Activated naive CD8-positive, alpha-beta T cell treated with anti-CD3 and anti-CD28 coated beads for 36 hours (primary cell): ENCODE results near the gene TMTC1. TPM values are rescaled to one million over a fixed set of nuclear protein-coding genes. Genes with fewer than 3 reads are reported as not detected.

Experiments used
- DNase-seq: peaks from one replicate; pipeline ENCODE4 v3.0.0; 2021
- H3K27ac Mint-ChIP-seq: one replicate; pipeline ENCODE4 v1.8.0; 2022; ENCODE audit warnings: mild to moderate bottlenecking, moderate library complexity, mixed read lengths
- H3K27me3 Mint-ChIP-seq: one replicate; pipeline ENCODE4 v1.8.0; 2022; ENCODE audit warnings: mild to moderate bottlenecking, mixed read lengths
- H3K36me3 Mint-ChIP-seq: one replicate; pipeline ENCODE4 v1.8.0; 2021; ENCODE audit warnings: mild to moderate bottlenecking, mixed read lengths
- H3K4me1 Mint-ChIP-seq: one replicate; pipeline ENCODE4 v1.8.0; 2021; ENCODE audit warnings: mixed read lengths
- H3K4me3 Mint-ChIP-seq: one replicate; pipeline ENCODE4 v1.8.0; 2022; ENCODE audit warnings: mild to moderate bottlenecking, moderate library complexity, mixed read lengths
- H3K9me3 Mint-ChIP-seq: one replicate; pipeline ENCODE4 v1.8.0; 2022; ENCODE audit warnings: mixed read lengths
- total RNA-seq, 2 experiments: library from RNA; stranded (reverse); gene quantifications; one replicate each; pipeline ENCODE4 v1.2.3, GENCODE V29; 2021

Gene TMTC1
- total RNA-seq, 2 experiments from 2014 or later: not detected

DNA sequence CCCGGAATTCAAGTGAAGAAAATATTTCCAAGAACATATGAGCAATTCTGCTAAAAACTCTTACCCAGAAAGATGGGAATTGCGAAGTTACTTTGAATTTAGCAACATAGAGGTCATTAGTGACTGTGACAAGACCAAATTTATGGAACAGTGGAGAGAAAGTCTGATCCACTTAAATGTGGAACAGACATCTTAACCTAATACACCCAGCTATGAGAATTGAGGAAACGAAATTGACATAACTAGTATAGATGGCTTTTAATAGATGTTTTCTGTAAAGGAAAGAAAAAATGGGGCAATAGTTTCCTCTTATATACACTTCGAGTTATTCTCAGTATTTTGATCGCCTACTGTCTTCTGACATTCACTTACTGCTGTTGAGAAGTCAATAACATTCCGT lies 290.9 kb downstream of the TMTC1 start:
- H3K9me3 Mint-ChIP-seq: no peaks in the 10 kb centered on the region
- H3K4me1 Mint-ChIP-seq: no peaks in the 10 kb centered on the region
- no peak for DNase-seq
- no peak overlapping the region for H3K4me3 Mint-ChIP-seq
- H3K27ac Mint-ChIP-seq: no peak overlapping the region
- H3K27me3 Mint-ChIP-seq: peaks cover 28% of the 10 kb centered on the region
- H3K36me3 Mint-ChIP-seq: no peaks in the 10 kb centered on the region

DNA sequence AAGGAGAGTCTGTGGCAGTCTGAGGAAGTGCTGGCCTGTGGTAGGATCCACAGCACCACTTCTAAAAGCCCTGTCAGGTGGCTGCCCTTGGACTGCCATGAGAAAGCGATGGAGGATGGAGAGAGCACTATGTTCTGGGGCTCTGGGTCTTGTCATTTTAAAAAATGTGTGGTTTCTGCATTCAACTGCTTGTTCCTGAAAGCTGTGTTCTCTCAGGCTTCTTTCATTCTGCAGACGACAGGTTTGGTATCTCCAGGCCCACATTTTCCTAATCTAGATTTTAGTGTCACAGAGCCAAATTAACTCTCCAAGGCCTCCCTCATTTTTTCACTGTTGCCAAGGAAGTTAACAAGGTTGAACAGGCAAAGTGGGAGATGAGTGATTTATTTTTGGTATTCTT lies 296.8 kb downstream of the TMTC1 start:
- H3K4me3 Mint-ChIP-seq: no peak overlapping the region

DNA sequence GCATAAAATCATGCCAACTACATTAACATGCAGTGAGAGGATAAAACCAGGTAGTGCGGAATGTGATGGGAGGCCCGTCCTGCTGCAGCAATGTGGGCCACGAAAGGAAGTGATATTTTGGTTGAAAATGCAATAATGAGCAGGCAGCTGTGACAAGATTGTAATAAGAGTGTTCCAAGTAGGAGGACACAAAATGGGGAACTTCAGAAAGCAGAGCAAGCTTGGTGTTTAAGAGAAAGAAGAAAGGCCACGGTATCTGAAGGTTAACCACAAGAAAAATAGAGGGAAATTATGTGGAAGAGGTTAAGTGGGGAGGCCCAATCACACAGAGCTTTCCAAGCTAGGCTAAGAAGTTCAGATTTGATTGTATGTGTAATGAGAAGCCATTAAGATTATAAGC lies 320.5 kb downstream of the TMTC1 start:
- no peaks in the 10 kb centered on the region for H3K9me3 Mint-ChIP-seq

More for the DNA sequence above, 296.8 kb downstream of the TMTC1 start:
- H3K27me3 Mint-ChIP-seq: peaks cover 35% of the 10 kb centered on the region
- H3K36me3 Mint-ChIP-seq: no peaks in the 10 kb centered on the region
- no peak for DNase-seq
- H3K4me1 Mint-ChIP-seq: no peaks in the 10 kb centered on the region
- H3K27ac Mint-ChIP-seq: no peak overlapping the region
- H3K9me3 Mint-ChIP-seq: no peaks in the 10 kb centered on the region

DNA sequence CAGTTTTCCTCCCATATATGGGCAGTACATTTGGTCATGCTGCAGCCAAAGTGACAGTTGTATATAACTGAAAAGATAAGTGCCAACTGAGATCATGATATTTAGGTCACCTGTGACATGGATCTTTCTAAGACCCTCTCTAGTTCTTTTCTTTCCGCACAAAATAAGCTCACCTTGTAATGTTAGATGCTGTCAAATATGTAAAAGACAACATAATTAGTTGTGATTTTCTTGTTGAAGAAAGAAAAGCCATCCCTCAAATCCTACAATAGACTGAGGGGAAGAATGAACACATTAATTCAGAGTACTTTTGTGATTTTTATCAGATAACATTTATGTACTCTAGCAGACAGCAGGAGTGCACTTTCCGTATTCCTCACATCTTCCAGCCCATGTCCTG lies 323.7 kb downstream of the TMTC1 start:
- no peak overlapping the region for H3K4me3 Mint-ChIP-seq
- H3K4me1 Mint-ChIP-seq: no peaks in the 10 kb centered on the region
- H3K27ac Mint-ChIP-seq: no peak overlapping the region
- no peaks in the 10 kb centered on the region for H3K36me3 Mint-ChIP-seq
- H3K9me3 Mint-ChIP-seq: no peaks in the 10 kb centered on the region
- no peak for DNase-seq
- no peaks in the 10 kb centered on the region for H3K27me3 Mint-ChIP-seq

More for the DNA sequence above, 320.5 kb downstream of the TMTC1 start:
- H3K36me3 Mint-ChIP-seq: peaks cover 2% of the 10 kb centered on the region
- DNase-seq: no peak
- H3K27me3 Mint-ChIP-seq: peaks cover 4% of the 10 kb centered on the region
- H3K4me3 Mint-ChIP-seq: no peak overlapping the region
- H3K27ac Mint-ChIP-seq: no peak overlapping the region
- no peaks in the 10 kb centered on the region for H3K4me1 Mint-ChIP-seq

DNA sequence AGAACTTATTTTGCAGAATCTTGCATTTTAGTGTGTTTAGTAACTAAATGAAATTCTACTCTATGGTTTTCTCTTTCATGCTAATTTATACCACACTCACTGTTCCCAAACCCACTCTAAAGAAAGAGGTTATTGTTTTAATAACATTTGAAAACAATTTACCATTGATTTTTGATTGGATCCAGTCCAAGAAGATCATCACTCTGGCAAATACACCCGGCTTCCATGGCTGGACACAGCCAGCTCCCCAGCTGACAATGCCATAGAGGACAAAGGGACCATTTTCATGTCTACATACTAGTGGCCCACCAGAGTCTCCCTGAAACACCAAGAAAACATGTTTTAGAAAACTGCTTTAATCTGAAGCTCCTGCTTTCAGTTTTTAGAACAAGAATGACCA lies 328.7 kb downstream of the TMTC1 start:
- Mint-ChIP-seq H3K27me3 (peaks cover 8% of the 10 kb centered on the region), H3K4me3 (no peak overlapping the region), H3K4me1 (no peaks in the 10 kb centered on the region), H3K27ac (no peak overlapping the region), H3K9me3 (no peaks in the 10 kb centered on the region), H3K36me3 (no peaks in the 10 kb centered on the region)
- DNase-seq: no peak

DNA sequence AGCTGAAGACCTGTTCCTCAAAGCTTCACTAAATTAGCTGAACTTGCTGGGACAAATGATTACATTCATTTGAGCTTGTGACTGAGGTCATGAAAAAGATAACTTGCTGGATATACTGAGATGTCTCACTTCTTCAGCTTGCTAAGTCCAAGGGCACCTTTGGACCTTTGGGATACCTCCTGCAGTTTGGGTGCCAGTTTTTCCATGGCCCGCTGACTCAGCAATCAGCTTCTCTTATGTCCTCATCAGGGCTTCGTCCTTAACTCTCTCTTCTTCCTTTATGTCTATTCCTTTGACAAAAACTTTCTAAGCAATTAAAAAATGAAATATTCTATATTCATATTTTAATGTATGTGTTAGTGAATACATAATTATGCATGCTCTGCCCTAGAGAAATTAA lies 331.9 kb downstream of the TMTC1 start:
- DNase-seq: no peak
- Mint-ChIP-seq H3K4me3 (no peak overlapping the region), H3K27me3 (peaks cover 22% of the 10 kb centered on the region), H3K27ac (no peak overlapping the region), H3K36me3 (no peaks in the 10 kb centered on the region), H3K4me1 (peaks cover 5% of the 10 kb centered on the region), H3K9me3 (no peaks in the 10 kb centered on the region)
